H9 (cell line): Measurements from ENCODE around the gene HYDIN. TPM values are rescaled to one million over a fixed set of nuclear protein-coding genes. Genes with fewer than 3 reads are reported as not detected.

Source experiments
- DNase-seq: peaks from one replicate; pipeline ENCODE4 v3.0.0-alpha.2; 2017
- H2AFZ ChIP-seq: one replicate; pipeline ENCODE4 v1.6.1; 2013; ENCODE audit warnings: mild to moderate bottlenecking, low read length, control low read depth, moderate library complexity
- H2AK5ac ChIP-seq: 2 replicates; pipeline ENCODE4 v1.6.1; 2013; ENCODE audit warnings: low read length, control low read depth, mixed read lengths; ENCODE audit not compliant: insufficient read length
- H2BK120ac ChIP-seq: one replicate; pipeline ENCODE4 v1.6.1; 2013; ENCODE audit warnings: low read depth, mild to moderate bottlenecking, low read length, control low read depth, inconsistent platforms; ENCODE audit not compliant: poor library complexity, severe bottlenecking
- H2BK12ac ChIP-seq: 2 replicates; pipeline ENCODE4 v1.6.1; 2013; ENCODE audit warnings: low read length, control low read depth, mixed read lengths, low read depth; ENCODE audit not compliant: insufficient read length
- H2BK15ac ChIP-seq: 2 replicates; pipeline ENCODE4 v1.6.1; 2013; ENCODE audit warnings: low read depth, low read length, control low read depth
- H2BK20ac ChIP-seq: one replicate; pipeline ENCODE4 v1.6.1; 2013; ENCODE audit warnings: low read depth, mild to moderate bottlenecking, low read length, control low read depth, inconsistent platforms; ENCODE audit not compliant: poor library complexity, severe bottlenecking
- H2BK5ac ChIP-seq: 2 replicates; pipeline ENCODE4 v1.6.1; 2013; ENCODE audit warnings: low read length, control low read depth, mixed read lengths; ENCODE audit not compliant: insufficient read length
- H3K14ac ChIP-seq: 2 replicates; pipeline ENCODE4 v1.6.1; 2013; ENCODE audit warnings: low read length, control low read depth; ENCODE audit not compliant: insufficient read depth
- H3K18ac ChIP-seq: 2 replicates; pipeline ENCODE4 v1.6.1; 2013; ENCODE audit warnings: low read depth, mild to moderate bottlenecking, mixed read lengths, low read length, control low read depth; ENCODE audit not compliant: insufficient read length
- H3K23ac ChIP-seq: 2 replicates; pipeline ENCODE4 v1.6.1; 2013; ENCODE audit warnings: low read length, control low read depth, mixed read lengths, low read depth; ENCODE audit not compliant: insufficient read length
- H3K23me2 ChIP-seq: 2 replicates; pipeline ENCODE4 v1.6.1; 2013; ENCODE audit warnings: low read depth, mild to moderate bottlenecking, mixed read lengths, low read length, control low read depth; ENCODE audit not compliant: insufficient read length, poor library complexity, severe bottlenecking
- H3K27ac ChIP-seq: 2 replicates; pipeline ENCODE4 v1.5.1; 2013; ENCODE audit warnings: low read length, control low read depth, mixed read lengths, low read depth; ENCODE audit not compliant: insufficient read length
- H3K27me3 ChIP-seq: 2 replicates; pipeline ENCODE4 v1.6.1; 2013; ENCODE audit warnings: low read length, control low read depth, inconsistent platforms; ENCODE audit not compliant: insufficient read depth
- H3K4ac ChIP-seq: 2 replicates; pipeline ENCODE4 v1.6.1; 2013; ENCODE audit warnings: low read depth, mild to moderate bottlenecking, control low read depth, inconsistent platforms, low read length, moderate library complexity
- H3K4me1 ChIP-seq: 2 replicates; pipeline ENCODE4 v1.6.1; 2013; ENCODE audit warnings: low read length, control low read depth, inconsistent platforms; ENCODE audit not compliant: insufficient read depth
- H3K4me2 ChIP-seq: 2 replicates; pipeline ENCODE4 v1.6.1; 2013; ENCODE audit warnings: low read length, control low read depth, mixed read lengths; ENCODE audit not compliant: insufficient read length, insufficient read depth
- H3K56ac ChIP-seq: 2 replicates; pipeline ENCODE4 v1.6.1; 2013; ENCODE audit warnings: low read depth, mild to moderate bottlenecking, mixed read lengths, low read length, control low read depth; ENCODE audit not compliant: insufficient read length
- H3K79me1 ChIP-seq: 2 replicates; pipeline ENCODE4 v1.6.1; 2013; ENCODE audit warnings: low read depth, mild to moderate bottlenecking, moderate library complexity, low read length, control low read depth, inconsistent platforms; ENCODE audit not compliant: insufficient read depth, poor library complexity, severe bottlenecking
- H3K79me2 ChIP-seq: 2 replicates; pipeline ENCODE4 v1.6.1; 2013; ENCODE audit warnings: low read length, control low read depth, inconsistent platforms; ENCODE audit not compliant: insufficient read depth
- H3K9ac ChIP-seq: 2 replicates; pipeline ENCODE4 v1.6.1; 2013; ENCODE audit warnings: low read length, control low read depth, mixed read lengths; ENCODE audit not compliant: insufficient read length; ENCODE audit errors: extremely low read depth
- H3K9me3 ChIP-seq: one replicate; pipeline ENCODE4 v1.6.1; 2013; ENCODE audit warnings: low read depth, low read length, inconsistent platforms; ENCODE audit not compliant: control insufficient read depth
- H3T11ph ChIP-seq: one replicate; pipeline ENCODE4 v1.6.1; 2013; ENCODE audit warnings: mild to moderate bottlenecking, low read length, control low read depth, inconsistent platforms
- H4K20me1 ChIP-seq: one replicate; pipeline ENCODE4 v1.6.1; 2013; ENCODE audit not compliant: control insufficient read depth, insufficient read length, insufficient read depth
- H4K5ac ChIP-seq: 2 replicates; pipeline ENCODE4 v1.6.1; 2013; ENCODE audit warnings: low read depth, mild to moderate bottlenecking, mixed read lengths, low read length, control low read depth; ENCODE audit not compliant: insufficient read length
- H4K8ac ChIP-seq: replicated peaks from 2 replicates; pipeline ENCODE4 v1.6.1; 2013; ENCODE audit warnings: low read length, control low read depth, mixed read lengths, low read depth; ENCODE audit not compliant: insufficient read length
- H4K91ac ChIP-seq: 2 replicates; pipeline ENCODE4 v1.6.1; 2013; ENCODE audit warnings: low read depth, mild to moderate bottlenecking, moderate library complexity, mixed read lengths, low read length, control low read depth; ENCODE audit not compliant: insufficient read length
- H3K27ac Mint-ChIP-seq, 3 experiments: 2 replicates in 2 of 3; 3 replicates in 1 of 3; pipeline ENCODE4 v1.8.0; 2020 to 2021; ENCODE audit warnings: mixed read lengths in 3 of 3, mild to moderate bottlenecking in 1 of 3, moderate library complexity in 1 of 3
- H3K27me3 Mint-ChIP-seq: 2 replicates; pipeline ENCODE4 v1.8.0; 2021; ENCODE audit warnings: low read depth, mild to moderate bottlenecking, moderate library complexity, mixed read lengths
- H3K36me3 Mint-ChIP-seq, 3 experiments: 2 replicates in 2 of 3; 3 replicates in 1 of 3; pipeline ENCODE4 v1.8.0; 2020 to 2021; ENCODE audit warnings: low read depth in 3 of 3, mixed read lengths in 3 of 3; ENCODE audit not compliant: insufficient read depth in 1 of 3
- H3K4me1 Mint-ChIP-seq, 2 experiments: 2 replicates each; pipeline ENCODE4 v1.8.0; 2020; ENCODE audit warnings: mixed read lengths in 2 of 2
- H3K4me3 Mint-ChIP-seq, 2 experiments: 2 replicates in 1 of 2; 3 replicates in 1 of 2; pipeline ENCODE4 v1.8.0; 2020 to 2021; ENCODE audit warnings: mild to moderate bottlenecking in 2 of 2, mixed read lengths in 2 of 2, moderate library complexity in 1 of 2
- H3K9me3 Mint-ChIP-seq, 2 experiments: 2 replicates in 1 of 2; 3 replicates in 1 of 2; pipeline ENCODE4 v1.8.0; 2020; ENCODE audit warnings: mild to moderate bottlenecking in 2 of 2, mixed read lengths in 2 of 2, moderate library complexity in 1 of 2
- CTCF ChIP-seq: fragments of 200-600 bp; sonication (generic); conservative IDR thresholded peaks from 3 replicates; pipeline ENCODE4 v1.8.0; 2021; ENCODE audit warnings: antibody characterized with exemption, mild to moderate bottlenecking
- WGBS: extraction: QIAGEN DNeasy Blood & Tissue Kit; methylation state at CpG from one replicate; pipeline ENCODE4 v1.1.7; 2013; ENCODE audit warnings: missing lambda C conversion rate, low lambda C conversion rate, mixed read lengths; ENCODE audit not compliant: insufficient read length; ENCODE audit errors: extremely low coverage; 5-methylcytosine and 5-hydroxymethylcytosine counted together
- total RNA-seq: library from RNA; stranded (reverse); gene quantifications from 2 replicates; pipeline ENCODE4 v1.2.1, GENCODE V29; 2021

The HYDIN gene
- total RNA-seq, 1 experiment from 2014 or later, result 1.7 TPM

- H3K4me3 Mint-ChIP-seq, result no peak overlapping the region
- Histone ChIP-seq H2BK12ac (no peak overlapping the region), H4K5ac (no peak overlapping the region)
Observed at GRCh38 chr16:70784692-70785555, 445.6 kb downstream of the HYDIN start.

More at GRCh38 chr16:70784692-70785555, 445.6 kb downstream of the HYDIN start:
- H4K8ac ChIP-seq, result no peak overlapping the region
- no peak overlapping the region for H3K4ac ChIP-seq
- H3K9me3 ChIP-seq, result no peaks in the 10 kb centered on the region
- WGBS, result no CpG with 5 or more reads among the region's 21 CpGs
- no peak overlapping the region for H3K9ac ChIP-seq
- no peak overlapping the region for H3K56ac ChIP-seq
- no peak overlapping the region for H2AFZ ChIP-seq
- no peak for DNase-seq
- Mint-ChIP-seq H3K4me1 (peaks cover 0 to under 1% of the 10 kb centered on the region in 2 experiments; a peak in 3 of 4 replicates), H3K9me3 (no peaks in the 10 kb centered on the region; a peak in 2 of 5 replicates), H3K27ac (no peak overlapping the region; a peak in 1 of 7 replicates), H3K36me3 (peaks cover 43 to 64% (median 56%) of the 10 kb centered on the region in 3 experiments), H3K27me3 (no peaks in the 10 kb centered on the region)
- no peak overlapping the region for H3K27ac ChIP-seq
- no peaks in the 10 kb centered on the region for H3K79me2 ChIP-seq
- no peak overlapping the region for H3T11ph ChIP-seq
- H3K27me3 ChIP-seq, result no peaks in the 10 kb centered on the region
- H3K79me1 ChIP-seq, result no peaks in the 10 kb centered on the region
- H4K20me1 ChIP-seq, result peaks cover 2% of the 10 kb centered on the region
- H3K14ac ChIP-seq, result no peak overlapping the region
- no peak overlapping the region for H2AK5ac ChIP-seq
- H2BK20ac ChIP-seq, result no peak overlapping the region
- H3K4me1 ChIP-seq, result no peaks in the 10 kb centered on the region
- no peak for TF ChIP-seq CTCF
- H2BK15ac ChIP-seq, result no peak overlapping the region
- H3K23me2 ChIP-seq, result no peaks in the 10 kb centered on the region
- no peak overlapping the region for H3K18ac ChIP-seq
- no peak overlapping the region for H3K23ac ChIP-seq
- H4K91ac ChIP-seq, result no peak overlapping the region
- H2BK120ac ChIP-seq, result no peak overlapping the region
- H2BK5ac ChIP-seq, result no peak overlapping the region
- no peak overlapping the region for H3K4me2 ChIP-seq
